Osteoblast (primary cell): Measurements from ENCODE around the gene DMBT1. TPM values are rescaled to one million over a fixed set of nuclear protein-coding genes. Genes with fewer than 3 reads are reported as not detected.

Experiments
- DNase-seq: peaks from one replicate; pipeline ENCODE4 v3.0.0; 2011; ENCODE audit warnings: low spot score, mixed read lengths; ENCODE audit not compliant: insufficient read length; ENCODE audit errors: missing footprints
- H2AFZ ChIP-seq: 2 replicates; pipeline ENCODE4 v1.6.0; 2011; ENCODE audit warnings: mild to moderate bottlenecking, low read length
- H3K27ac ChIP-seq: 2 replicates; pipeline ENCODE4 v1.5.1; 2011; ENCODE audit warnings: mild to moderate bottlenecking, low read depth, low read length, moderate library complexity
- H3K27me3 ChIP-seq: 2 replicates; pipeline ENCODE4 v1.6.0; 2012; ENCODE audit warnings: mild to moderate bottlenecking, control low read depth, inconsistent platforms, low read length, moderate library complexity; ENCODE audit not compliant: insufficient read depth
- H3K36me3 ChIP-seq: 2 replicates; pipeline ENCODE4 v1.5.1; 2011; ENCODE audit warnings: mild to moderate bottlenecking, low read length, control low read depth, moderate library complexity; ENCODE audit not compliant: insufficient read depth
- H3K4me1 ChIP-seq: 2 replicates; pipeline ENCODE4 v1.5.1; 2011; ENCODE audit warnings: mild to moderate bottlenecking, low read length, control low read depth, moderate library complexity; ENCODE audit not compliant: insufficient read depth
- H3K4me2 ChIP-seq: 2 replicates; pipeline ENCODE4 v1.6.0; 2011; ENCODE audit warnings: mild to moderate bottlenecking, low read length; ENCODE audit not compliant: insufficient read depth
- H3K4me3 ChIP-seq: fragments of 200-600 bp; sonication (generic); 3 replicates; pipeline ENCODE4 v1.5.1; 2012; ENCODE audit warnings: mild to moderate bottlenecking, low read length, inconsistent platforms; ENCODE audit not compliant: insufficient read depth
- H3K79me2 ChIP-seq: 2 replicates; pipeline ENCODE4 v1.6.0; 2012; ENCODE audit warnings: mild to moderate bottlenecking, low read length, control low read depth, inconsistent platforms; ENCODE audit not compliant: insufficient read depth
- H3K9me3 ChIP-seq: 2 replicates; pipeline ENCODE4 v1.5.1; 2011; ENCODE audit warnings: low read depth, low read length, control low read depth
- H4K20me1 ChIP-seq: 2 replicates; pipeline ENCODE4 v1.6.0; 2012; ENCODE audit warnings: mild to moderate bottlenecking, low read length, control low read depth; ENCODE audit not compliant: insufficient read depth
- total RNA-seq: library from RNA; depleted of rRNA; stranded (reverse); fragments of >200 nt; gene quantifications from 2 replicates; pipeline ENCODE4 v1.2.3, GENCODE V29; 2012
- TF ChIP-seq, protein P1 (sequence below): IDR thresholded peaks from 2 replicates; pipeline ENCODE4 v1.5.1; 2011; ENCODE audit warnings: mild to moderate bottlenecking, low read depth, low read length, moderate library complexity; ENCODE audit errors: extremely low read depth

DMBT1 gene
- total RNA-seq, 1 donor: under 0.01 TPM

DNA sequence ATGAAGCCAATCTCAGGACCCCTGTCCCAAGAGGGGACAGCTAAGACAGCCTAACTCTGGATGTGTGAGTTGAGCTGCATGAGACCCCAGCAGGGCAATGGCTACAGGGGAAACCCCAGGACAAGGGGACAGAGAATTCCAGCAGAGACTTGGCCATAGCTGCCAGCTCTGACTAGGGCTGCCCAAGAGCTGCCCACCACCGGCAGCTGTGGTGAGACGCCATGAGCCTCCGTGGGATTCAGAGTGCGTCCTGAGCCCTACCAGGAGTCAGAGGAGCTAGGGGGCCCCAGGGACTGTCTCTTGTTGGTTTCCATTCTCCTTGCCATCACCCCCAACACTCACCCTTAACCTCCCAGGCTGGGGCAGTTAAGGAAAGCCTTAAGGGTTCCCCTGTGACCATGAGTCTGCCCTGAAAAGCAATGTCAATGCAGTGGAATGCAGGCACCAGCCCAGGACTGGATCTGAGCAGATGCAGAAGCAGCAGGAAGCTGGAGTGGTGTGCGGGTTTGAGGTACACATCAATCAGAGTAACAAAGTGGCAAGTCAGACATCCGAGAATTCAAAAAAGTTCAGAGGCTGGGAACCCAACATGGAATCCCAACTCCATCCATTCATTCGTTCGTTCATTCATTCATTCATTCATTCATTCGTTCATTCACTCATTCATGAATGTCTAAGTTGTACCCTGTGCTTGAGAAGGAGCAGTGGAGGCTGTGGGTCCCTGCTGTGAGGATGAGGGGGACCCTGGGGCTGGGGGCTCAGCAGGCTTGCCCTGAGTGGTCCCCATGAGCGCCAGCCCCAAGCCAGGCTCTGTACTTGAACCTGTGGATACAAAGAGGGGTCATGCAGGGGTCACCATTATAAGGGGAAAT, 86.2 kb downstream of the DMBT1 start:
- H3K4me1 ChIP-seq: no peaks in the 10 kb centered on the region
- TF ChIP-seq, protein P1, sequence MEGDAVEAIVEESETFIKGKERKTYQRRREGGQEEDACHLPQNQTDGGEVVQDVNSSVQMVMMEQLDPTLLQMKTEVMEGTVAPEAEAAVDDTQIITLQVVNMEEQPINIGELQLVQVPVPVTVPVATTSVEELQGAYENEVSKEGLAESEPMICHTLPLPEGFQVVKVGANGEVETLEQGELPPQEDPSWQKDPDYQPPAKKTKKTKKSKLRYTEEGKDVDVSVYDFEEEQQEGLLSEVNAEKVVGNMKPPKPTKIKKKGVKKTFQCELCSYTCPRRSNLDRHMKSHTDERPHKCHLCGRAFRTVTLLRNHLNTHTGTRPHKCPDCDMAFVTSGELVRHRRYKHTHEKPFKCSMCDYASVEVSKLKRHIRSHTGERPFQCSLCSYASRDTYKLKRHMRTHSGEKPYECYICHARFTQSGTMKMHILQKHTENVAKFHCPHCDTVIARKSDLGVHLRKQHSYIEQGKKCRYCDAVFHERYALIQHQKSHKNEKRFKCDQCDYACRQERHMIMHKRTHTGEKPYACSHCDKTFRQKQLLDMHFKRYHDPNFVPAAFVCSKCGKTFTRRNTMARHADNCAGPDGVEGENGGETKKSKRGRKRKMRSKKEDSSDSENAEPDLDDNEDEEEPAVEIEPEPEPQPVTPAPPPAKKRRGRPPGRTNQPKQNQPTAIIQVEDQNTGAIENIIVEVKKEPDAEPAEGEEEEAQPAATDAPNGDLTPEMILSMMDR: no peak
- no peak overlapping the region for H2AFZ ChIP-seq
- H3K79me2 ChIP-seq: no peaks in the 10 kb centered on the region
- no peak overlapping the region for H3K27ac ChIP-seq
- H3K36me3 ChIP-seq: no peaks in the 10 kb centered on the region
- DNase-seq: peak; percentile 80
- no peaks in the 10 kb centered on the region for H4K20me1 ChIP-seq
- no peaks in the 10 kb centered on the region for H3K9me3 ChIP-seq
- H3K27me3 ChIP-seq: peaks cover 31% of the 10 kb centered on the region
- no peak overlapping the region for H3K4me2 ChIP-seq
- H3K4me3 ChIP-seq: no peak overlapping the region

DNA sequence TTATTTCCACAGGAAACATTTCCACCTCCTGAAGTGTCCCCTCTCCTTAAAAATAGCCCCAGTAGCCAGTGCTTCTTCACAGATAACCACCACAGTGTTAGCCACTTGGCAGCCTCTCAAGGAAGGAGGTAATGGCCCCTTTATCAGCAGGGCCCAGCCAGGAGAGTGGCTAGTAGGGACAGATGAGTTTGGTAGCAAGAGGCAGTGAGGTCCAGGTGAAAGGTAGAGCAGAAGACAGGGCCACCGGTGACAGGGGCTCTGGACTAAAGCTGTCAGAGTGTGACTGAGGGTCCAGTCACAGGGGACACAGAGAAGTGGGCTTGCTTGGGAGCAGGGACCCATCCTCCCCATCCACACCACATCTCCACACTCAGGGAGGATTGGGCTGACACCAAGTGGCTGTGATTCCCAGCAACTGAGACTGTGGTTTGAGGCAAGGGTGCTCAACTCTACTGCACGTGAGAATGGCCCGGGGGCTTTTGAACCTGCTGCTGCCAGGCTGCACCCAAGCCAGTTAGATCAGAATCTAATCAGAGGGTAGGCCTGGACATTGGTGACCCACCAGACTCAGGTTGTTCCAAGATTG, 86.9 kb downstream of the DMBT1 start:
- Histone ChIP-seq H3K36me3 (no peaks in the 10 kb centered on the region), H3K9me3 (no peaks in the 10 kb centered on the region), H3K4me2 (no peak overlapping the region), H3K79me2 (no peaks in the 10 kb centered on the region), H4K20me1 (no peaks in the 10 kb centered on the region), H3K27ac (no peak overlapping the region), H2AFZ (no peak overlapping the region), H3K4me3 (no peak overlapping the region), H3K4me1 (no peaks in the 10 kb centered on the region), H3K27me3 (peaks cover 36% of the 10 kb centered on the region)
- TF ChIP-seq, protein P1: no peak
- DNase-seq: no peak

DNA sequence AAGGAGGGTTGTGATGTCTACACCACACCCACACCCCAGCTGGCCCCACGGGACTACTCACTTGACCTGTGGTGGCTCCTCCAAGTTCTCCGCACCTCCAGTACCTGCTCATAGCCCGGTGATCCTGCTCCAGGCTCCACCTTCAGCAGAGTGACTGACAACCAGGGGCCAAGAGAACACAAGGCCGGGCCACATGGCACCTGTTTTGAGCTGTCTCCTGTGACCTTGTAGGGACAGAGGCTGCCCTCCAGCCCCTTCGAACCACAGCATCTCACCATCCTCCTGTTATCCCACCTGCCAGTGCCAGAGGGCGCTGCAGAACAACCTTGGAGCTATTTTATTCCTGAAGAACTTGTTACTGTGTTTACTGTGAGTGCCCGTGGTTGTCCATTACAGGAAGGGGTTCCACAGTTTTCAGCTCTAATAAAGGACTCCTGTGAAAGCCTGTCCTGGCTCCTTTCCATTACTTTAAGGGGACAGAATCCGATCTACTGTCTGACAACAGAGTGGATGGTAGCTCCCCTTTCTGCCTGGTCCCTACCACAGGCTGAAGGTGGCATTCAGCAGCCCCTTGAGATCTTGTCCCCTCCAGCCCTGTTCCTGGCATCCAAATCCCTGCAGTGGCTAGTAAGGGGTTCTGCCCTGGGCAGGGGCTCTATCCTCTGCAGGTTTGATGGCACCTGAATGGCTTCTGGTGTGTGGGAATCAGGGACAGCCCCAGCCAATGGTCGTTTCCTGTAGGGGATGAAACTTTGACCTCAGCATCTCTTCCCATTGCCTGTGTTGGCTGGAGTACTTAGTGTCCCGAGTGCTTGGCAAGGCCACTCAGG, 88.3 kb downstream of the DMBT1 start:
- no peaks in the 10 kb centered on the region for H3K4me1 ChIP-seq
- H2AFZ ChIP-seq: no peak overlapping the region
- H3K27me3 ChIP-seq: peaks cover 41% of the 10 kb centered on the region
- H3K4me3 ChIP-seq: no peak overlapping the region
- H3K4me2 ChIP-seq: no peak overlapping the region
- no peak overlapping the region for H3K27ac ChIP-seq
- no peaks in the 10 kb centered on the region for H3K79me2 ChIP-seq
- no peaks in the 10 kb centered on the region for H3K36me3 ChIP-seq
- DNase-seq: peak; percentile 87
- H3K9me3 ChIP-seq: no peaks in the 10 kb centered on the region
- H4K20me1 ChIP-seq: no peaks in the 10 kb centered on the region
- TF ChIP-seq, protein P1: peak; percentile 82
